Measurements from ENCODE around the gene CES3.

CES3 gene

DNA sequence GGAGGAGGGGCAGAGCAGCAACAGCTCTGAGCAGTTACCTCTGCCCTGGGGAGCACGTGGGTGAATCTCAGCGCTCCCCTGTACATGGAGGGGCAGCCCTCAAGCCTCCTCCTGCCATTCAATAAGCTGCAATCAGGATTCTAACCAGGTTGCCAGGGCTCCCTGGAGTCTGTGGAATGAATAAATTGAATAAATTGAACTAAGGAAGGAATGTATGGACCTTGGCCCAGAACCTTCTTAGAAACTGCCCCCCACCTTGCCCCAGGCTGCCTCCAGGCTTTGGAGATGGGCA, 40.8 kb upstream of the CES3 start:
- Histone ChIP-seq H3K27ac (ENCODE audit: extremely low read depth, low read depth, low read length) (no peak overlapping the region), H3K4me3 (ENCODE audit: low read depth, low read length) (no peak overlapping the region), H3K4me1 (ENCODE audit: control insufficient read depth, insufficient read depth, low read length) (no peaks in the 10 kb centered on the region), H3K9me3 (ENCODE audit: control insufficient read depth, insufficient read depth, low read depth, low read length) (no peaks in the 10 kb centered on the region), H3K36me3 (ENCODE audit: control insufficient read depth in 2 of 2, insufficient read depth in 1 of 2, low read length in 2 of 2) (no peaks in the 10 kb centered on the region)
- CTCF ChIA-PET: interaction anchor here (1.0 to 15.1 kb wide), 3 partner anchors 11 to 41 kb away, joined by 3 to 268 read pairs (median 7); partner anchors contain the start of gene CES3
- no peak for TF ChIP-seq ZSCAN30 (tag by site-specific recombination; IDR thresholded peaks at IDR 0.05)
- POLR2A ChIA-PET: interaction anchor here (1.5 kb wide), 1 partner anchor 8 kb away, joined by 5 read pairs; no protein-coding TSS in a partner anchor

DNA sequence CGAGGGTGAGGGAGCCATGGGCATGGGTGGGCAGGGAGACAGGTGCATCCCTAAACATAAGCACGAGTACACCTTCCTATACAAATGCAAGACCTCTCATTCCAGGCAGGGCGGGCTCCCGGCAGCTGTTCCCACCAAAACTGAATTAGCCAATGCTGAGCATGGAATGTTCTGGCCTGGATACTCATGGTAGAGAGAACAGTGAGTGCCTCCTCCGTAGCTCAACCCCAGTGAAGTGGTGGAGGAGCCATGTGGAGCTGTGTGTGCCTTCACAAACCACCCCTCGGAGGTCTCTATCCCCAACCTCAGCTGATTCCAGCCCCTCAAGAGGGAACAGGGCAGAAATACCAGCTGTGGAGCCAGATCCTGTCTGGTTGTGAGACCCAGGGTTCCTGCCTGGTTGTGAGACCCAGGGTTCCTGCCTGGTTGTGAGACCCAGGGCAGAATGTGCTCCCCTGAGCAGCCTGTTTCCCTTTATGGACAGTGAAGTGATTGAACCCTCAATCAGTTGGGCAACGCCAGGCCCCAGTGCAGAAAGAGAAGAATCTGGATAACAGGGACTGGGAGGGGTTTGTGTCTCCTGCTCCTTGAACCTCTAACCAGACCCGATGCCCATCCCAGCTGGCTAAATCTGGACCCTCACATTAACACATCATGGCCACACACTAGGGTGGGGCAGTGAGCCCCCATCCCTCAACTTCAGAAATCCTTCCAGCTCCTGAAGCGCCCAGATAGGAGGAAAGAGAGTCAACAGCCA, 40.0 kb upstream of the CES3 start:
- CTCF ChIA-PET: interaction anchor here (15.1 kb wide), 1 partner anchor 22 kb away, joined by 268 read pairs; no protein-coding TSS in a partner anchor
- Histone ChIP-seq H3K4me1 (ENCODE audit: control insufficient read depth, insufficient read depth, low read length) (no peaks in the 10 kb centered on the region), H3K36me3 (ENCODE audit: control insufficient read depth in 2 of 2, insufficient read depth in 1 of 2, low read length in 2 of 2) (no peaks in the 10 kb centered on the region), H3K4me3 (ENCODE audit: low read depth, low read length) (no peak overlapping the region), H3K27ac (ENCODE audit: extremely low read depth, low read depth, low read length) (no peak overlapping the region), H3K9me3 (ENCODE audit: control insufficient read depth, insufficient read depth, low read depth, low read length) (no peaks in the 10 kb centered on the region)
- TF ChIP-seq, protein P1, sequence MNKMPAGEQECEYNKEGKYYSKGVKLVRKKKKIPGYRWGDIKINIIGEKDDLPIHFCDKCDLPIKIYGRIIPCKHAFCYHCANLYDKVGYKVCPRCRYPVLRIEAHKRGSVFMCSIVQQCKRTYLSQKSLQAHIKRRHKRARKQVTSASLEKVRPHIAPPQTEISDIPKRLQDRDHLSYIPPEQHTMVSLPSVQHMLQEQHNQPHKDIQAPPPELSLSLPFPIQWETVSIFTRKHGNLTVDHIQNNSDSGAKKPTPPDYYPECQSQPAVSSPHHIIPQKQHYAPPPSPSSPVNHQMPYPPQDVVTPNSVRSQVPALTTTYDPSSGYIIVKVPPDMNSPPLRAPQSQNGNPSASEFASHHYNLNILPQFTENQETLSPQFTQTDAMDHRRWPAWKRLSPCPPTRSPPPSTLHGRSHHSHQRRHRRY (tag by site-specific recombination; IDR thresholded peaks at IDR 0.05): no peak
- TF ChIP-seq ZNF354C (tag by site-specific recombination; IDR thresholded peaks at IDR 0.05; ENCODE audit: borderline replicate concordance, low read depth) (no peak), ZNF174 (tag by site-specific recombination; IDR thresholded peaks at IDR 0.05) (no peak)
- POLR2A ChIA-PET: interaction anchor here (1.5 kb wide), 1 partner anchor 7 kb away, joined by 5 read pairs; no protein-coding TSS in a partner anchor

DNA sequence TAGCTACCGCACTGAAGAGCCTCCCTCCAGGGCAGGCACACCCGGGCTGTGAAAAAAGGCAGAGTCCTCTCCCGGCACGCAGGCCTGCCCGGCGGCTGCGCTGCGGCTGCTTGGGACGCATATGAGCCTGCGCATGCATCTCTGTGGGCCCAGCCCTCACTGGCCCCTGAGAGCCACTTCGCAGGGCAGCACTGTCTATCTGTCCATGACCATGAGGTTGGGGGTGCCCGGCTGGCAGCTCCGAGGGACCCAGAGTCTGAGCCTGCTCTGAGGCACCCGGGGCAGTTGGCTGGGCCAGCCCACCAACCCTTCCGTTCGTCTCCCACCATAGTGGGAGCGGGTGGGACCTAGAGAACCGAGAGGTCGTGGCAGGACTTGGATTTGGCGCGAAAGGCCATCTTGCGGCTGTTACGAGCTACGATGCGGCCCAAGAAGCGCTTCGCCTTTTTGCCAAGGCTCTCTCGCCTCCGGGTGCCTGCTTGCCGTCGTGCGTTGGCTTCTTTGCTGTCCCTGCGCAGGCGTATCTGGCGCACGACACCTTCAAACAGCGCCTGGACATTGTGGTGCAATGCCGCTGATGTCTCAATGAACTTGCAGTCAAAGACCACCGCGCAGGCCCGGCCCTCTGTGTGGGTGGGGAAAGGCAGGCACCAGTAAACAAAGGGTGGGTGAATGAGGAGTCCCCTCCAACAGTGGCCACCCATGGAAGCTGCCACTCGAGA, 39.2 kb upstream of the CES3 start:
- Histone ChIP-seq H3K36me3 (ENCODE audit: control insufficient read depth in 2 of 2, insufficient read depth in 1 of 2, low read length in 2 of 2) (no peaks in the 10 kb centered on the region), H3K4me3 (ENCODE audit: low read depth, low read length) (no peak overlapping the region), H3K4me1 (ENCODE audit: control insufficient read depth, insufficient read depth, low read length) (no peaks in the 10 kb centered on the region), H3K9me3 (ENCODE audit: control insufficient read depth, insufficient read depth, low read depth, low read length) (no peaks in the 10 kb centered on the region), H3K27ac (ENCODE audit: extremely low read depth, low read depth, low read length) (no peak overlapping the region)
- TF ChIP-seq ZNF629 (tag by site-specific recombination; IDR thresholded peaks at IDR 0.05) (no peak), GLI4 (tag by site-specific recombination; IDR thresholded peaks at IDR 0.05) (no peak), ZNF670 (tag by site-specific recombination; IDR thresholded peaks at IDR 0.05; ENCODE audit: low read depth) (no peak), KLF1 (tag by site-specific recombination; IDR thresholded peaks at IDR 0.05) (no peak)
- CTCF ChIA-PET: interaction anchor here (15.1 kb wide), 1 partner anchor 23 kb away, joined by 268 read pairs; no protein-coding TSS in a partner anchor
- POLR2A ChIA-PET: interaction anchor here (1.2 kb wide), 1 partner anchor 9 kb away, joined by 3 read pairs; no protein-coding TSS in a partner anchor

DNA sequence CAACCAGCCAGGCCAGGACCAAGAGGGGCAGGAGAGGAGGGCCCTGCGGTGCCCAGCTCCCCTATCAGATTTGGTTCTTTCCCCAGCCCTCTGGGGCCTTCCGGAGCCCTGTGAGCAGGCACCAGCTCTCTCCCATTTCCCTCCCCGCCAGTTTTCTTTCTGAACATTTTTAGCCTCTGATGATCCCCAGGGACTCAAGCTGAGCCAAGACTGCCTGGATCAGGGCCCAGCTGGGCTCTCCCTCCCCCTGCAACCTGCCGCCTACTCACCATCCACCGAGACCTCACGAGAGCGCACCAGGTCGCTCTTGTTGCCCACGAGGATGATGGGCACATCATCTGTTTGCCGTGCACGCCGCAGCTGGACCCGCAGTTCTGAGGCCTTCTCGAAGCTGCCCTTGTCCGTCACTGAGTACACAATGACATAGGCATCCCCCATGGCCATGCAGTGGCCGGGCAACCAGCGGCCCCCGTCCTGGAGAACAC, 37.8 kb upstream of the CES3 start:
- no peaks in the 10 kb centered on the region for H3K36me3 ChIP-seq (ENCODE audit: control insufficient read depth in 2 of 2, insufficient read depth in 1 of 2, low read length in 2 of 2)
- H3K4me1 ChIP-seq (ENCODE audit: control insufficient read depth, insufficient read depth, low read length): no peaks in the 10 kb centered on the region; the same call in 1 of the 2 replicates
- H3K9me3 ChIP-seq (ENCODE audit: control insufficient read depth, insufficient read depth, low read depth, low read length): no peaks in the 10 kb centered on the region
- POLR2A ChIA-PET: interaction anchor here (1.2 kb wide), 1 partner anchor 10 kb away, joined by 3 read pairs; no protein-coding TSS in a partner anchor
- CTCF ChIA-PET: interaction anchor here (15.1 kb wide), 1 partner anchor 24 kb away, joined by 268 read pairs; no protein-coding TSS in a partner anchor
- TF ChIP-seq, protein P2, sequence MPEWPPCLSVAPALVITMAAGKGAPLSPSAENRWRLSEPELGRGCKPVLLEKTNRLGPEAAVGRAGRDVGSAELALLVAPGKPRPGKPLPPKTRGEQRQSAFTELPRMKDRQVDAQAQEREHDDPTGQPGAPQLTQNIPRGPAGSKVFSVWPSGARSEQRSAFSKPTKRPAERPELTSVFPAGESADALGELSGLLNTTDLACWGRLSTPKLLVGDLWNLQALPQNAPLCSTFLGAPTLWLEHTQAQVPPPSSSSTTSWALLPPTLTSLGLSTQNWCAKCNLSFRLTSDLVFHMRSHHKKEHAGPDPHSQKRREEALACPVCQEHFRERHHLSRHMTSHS (tag by site-specific recombination; IDR thresholded peaks at IDR 0.05): no peak
- TF ChIP-seq ZIC2 (tag by site-specific recombination; IDR thresholded peaks at IDR 0.05) (0 out of 2 replicates have a peak, but pooled peaks have one; percentile 8), ZNF707 (tag by site-specific recombination; IDR thresholded peaks at IDR 0.05) (no peak), SCRT2 (tag by site-specific recombination; IDR thresholded peaks at IDR 0.05) (no peak), ZFHX2 (tag by site-specific recombination; conservative IDR thresholded peaks at IDR 0.05) (peak; percentile 45), ZBTB8A (tag by site-specific recombination; IDR thresholded peaks at IDR 0.05) (peak; percentile 10; the same call in 1 of the 2 replicates)
- TF ChIP-seq, protein P3, sequence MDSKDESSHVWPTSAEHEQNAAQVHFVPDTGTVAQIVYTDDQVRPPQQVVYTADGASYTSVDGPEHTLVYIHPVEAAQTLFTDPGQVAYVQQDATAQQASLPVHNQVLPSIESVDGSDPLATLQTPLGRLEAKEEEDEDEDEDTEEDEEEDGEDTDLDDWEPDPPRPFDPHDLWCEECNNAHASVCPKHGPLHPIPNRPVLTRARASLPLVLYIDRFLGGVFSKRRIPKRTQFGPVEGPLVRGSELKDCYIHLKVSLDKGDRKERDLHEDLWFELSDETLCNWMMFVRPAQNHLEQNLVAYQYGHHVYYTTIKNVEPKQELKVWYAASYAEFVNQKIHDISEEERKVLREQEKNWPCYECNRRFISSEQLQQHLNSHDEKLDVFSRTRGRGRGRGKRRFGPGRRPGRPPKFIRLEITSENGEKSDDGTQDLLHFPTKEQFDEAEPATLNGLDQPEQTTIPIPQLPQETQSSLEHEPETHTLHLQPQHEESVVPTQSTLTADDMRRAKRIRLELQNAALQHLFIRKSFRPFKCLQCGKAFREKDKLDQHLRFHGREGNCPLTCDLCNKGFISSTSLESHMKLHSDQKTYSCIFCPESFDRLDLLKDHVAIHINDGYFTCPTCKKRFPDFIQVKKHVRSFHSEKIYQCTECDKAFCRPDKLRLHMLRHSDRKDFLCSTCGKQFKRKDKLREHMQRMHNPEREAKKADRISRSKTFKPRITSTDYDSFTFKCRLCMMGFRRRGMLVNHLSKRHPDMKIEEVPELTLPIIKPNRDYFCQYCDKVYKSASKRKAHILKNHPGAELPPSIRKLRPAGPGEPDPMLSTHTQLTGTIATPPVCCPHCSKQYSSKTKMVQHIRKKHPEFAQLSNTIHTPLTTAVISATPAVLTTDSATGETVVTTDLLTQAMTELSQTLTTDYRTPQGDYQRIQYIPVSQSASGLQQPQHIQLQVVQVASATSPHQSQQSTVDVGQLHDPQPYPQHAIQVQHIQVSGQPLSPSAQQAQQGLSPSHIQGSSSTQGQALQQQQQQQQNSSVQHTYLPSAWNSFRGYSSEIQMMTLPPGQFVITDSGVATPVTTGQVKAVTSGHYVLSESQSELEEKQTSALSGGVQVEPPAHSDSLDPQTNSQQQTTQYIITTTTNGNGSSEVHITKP (tag by site-specific recombination; IDR thresholded peaks at IDR 0.05): peak; percentile 92
- H3K4me3 ChIP-seq (ENCODE audit: low read depth, low read length): no peak overlapping the region
- H3K27ac ChIP-seq (ENCODE audit: extremely low read depth, low read depth, low read length): no peak overlapping the region

All from HEK293 (cell line).